ENCODE measurements around the gene PEX14. TPM values are rescaled to one million over a fixed set of nuclear protein-coding genes. Genes with fewer than 3 reads are reported as not detected.

The PEX14 gene
- total and polyA plus RNA-seq, 5 donors from 2014 or later, result 3.5 to 22.4 (median 4.9) TPM

GRCh38 chr1:10648689-10649516, 174.2 kb downstream of the PEX14 start:
- Histone ChIP-seq H3K4me3 (ENCODE audit: low read depth, low read length) (no peak overlapping the region), H3K27ac (ENCODE audit: insufficient read depth, low read length, poor library complexity, severe bottlenecking) (no peak overlapping the region), H3K36me3 (ENCODE audit: control insufficient read depth, insufficient read depth, low read length) (peaks cover 3% of the 10 kb centered on the region), H3K27me3 (ENCODE audit: control insufficient read depth, insufficient read depth, low read length) (no peaks in the 10 kb centered on the region), H3K9me3 (ENCODE audit: control insufficient read depth in 2 of 2, low read length in 2 of 2) (no peaks in the 10 kb centered on the region), H3K4me1 (ENCODE audit: control insufficient read depth, insufficient read depth, low read length, poor library complexity, severe bottlenecking) (no peaks in the 10 kb centered on the region)
- no peaks in the 10 kb centered on the region for H3K4me1 Mint-ChIP-seq
- H3K9me3 Mint-ChIP-seq, result no peaks in the 10 kb centered on the region
- H3K4me3 Mint-ChIP-seq, result no peak overlapping the region
- H3K27me3 Mint-ChIP-seq, result no peaks in the 10 kb centered on the region
- ATAC-seq (ENCODE audit: low read depth in 2 of 2), result no peak
- DNase-seq, result no peak
- peaks cover 4% of the 10 kb centered on the region for H3K36me3 Mint-ChIP-seq
- H3K27ac Mint-ChIP-seq, result no peak overlapping the region

GRCh38 chr1:10649517-10650201, 174.9 kb downstream of the PEX14 start:
- no peak overlapping the region for H3K4me3 Mint-ChIP-seq
- no peaks in the 10 kb centered on the region for H3K4me1 Mint-ChIP-seq
- peaks cover 5% of the 10 kb centered on the region for H3K36me3 Mint-ChIP-seq
- Histone ChIP-seq H3K4me1 (ENCODE audit: control insufficient read depth, insufficient read depth, low read length, poor library complexity, severe bottlenecking) (no peaks in the 10 kb centered on the region), H3K9me3 (ENCODE audit: control insufficient read depth in 2 of 2, low read length in 2 of 2) (no peaks in the 10 kb centered on the region), H3K27me3 (ENCODE audit: control insufficient read depth, insufficient read depth, low read length) (no peaks in the 10 kb centered on the region), H3K27ac (ENCODE audit: insufficient read depth, low read length, poor library complexity, severe bottlenecking) (no peak overlapping the region), H3K4me3 (ENCODE audit: low read depth, low read length) (no peak overlapping the region), H3K36me3 (ENCODE audit: control insufficient read depth, insufficient read depth, low read length) (peaks cover 3% of the 10 kb centered on the region)
- no peak overlapping the region for H3K27ac Mint-ChIP-seq
- no peaks in the 10 kb centered on the region for H3K27me3 Mint-ChIP-seq
- no peak for DNase-seq
- no peak for ATAC-seq (ENCODE audit: low read depth in 2 of 2)
- H3K9me3 Mint-ChIP-seq, result no peaks in the 10 kb centered on the region

- Histone ChIP-seq H3K9me3 (ENCODE audit: control insufficient read depth in 2 of 2, low read length in 2 of 2) (no peaks in the 10 kb centered on the region), H3K4me3 (ENCODE audit: low read depth, low read length) (no peak overlapping the region), H3K27ac (ENCODE audit: insufficient read depth, low read length, poor library complexity, severe bottlenecking) (no peak overlapping the region), H3K4me1 (ENCODE audit: control insufficient read depth, insufficient read depth, low read length, poor library complexity, severe bottlenecking) (no peaks in the 10 kb centered on the region), H3K36me3 (ENCODE audit: control insufficient read depth, insufficient read depth, low read length) (no peaks in the 10 kb centered on the region), H3K27me3 (ENCODE audit: control insufficient read depth, insufficient read depth, low read length) (no peaks in the 10 kb centered on the region)
- DNase-seq (no peak), ATAC-seq (ENCODE audit: low read depth in 2 of 2) (no peak)
- Mint-ChIP-seq H3K9me3 (no peaks in the 10 kb centered on the region), H3K4me1 (no peaks in the 10 kb centered on the region), H3K36me3 (peaks cover 5% of the 10 kb centered on the region), H3K27me3 (no peaks in the 10 kb centered on the region), H3K27ac (no peak overlapping the region), H3K4me3 (no peak overlapping the region)
These were observed 176.0 kb downstream of the PEX14 start for GRCh38 chr1:10650556-10651388.

- Mint-ChIP-seq H3K27ac (no peak overlapping the region), H3K4me1 (no peaks in the 10 kb centered on the region), H3K27me3 (no peaks in the 10 kb centered on the region), H3K36me3 (peaks cover 9% of the 10 kb centered on the region), H3K9me3 (no peaks in the 10 kb centered on the region), H3K4me3 (no peak overlapping the region)
- DNase-seq (no peak), ATAC-seq (ENCODE audit: low read depth in 2 of 2) (no peak)
- H3K9me3 ChIP-seq (ENCODE audit: control insufficient read depth in 2 of 2, low read length in 2 of 2), result no peaks in the 10 kb centered on the region
- H3K27ac ChIP-seq (ENCODE audit: insufficient read depth, low read length, poor library complexity, severe bottlenecking), result no peak overlapping the region
- no peaks in the 10 kb centered on the region for H3K27me3 ChIP-seq (ENCODE audit: control insufficient read depth, insufficient read depth, low read length)
- no peak overlapping the region for H3K4me3 ChIP-seq (ENCODE audit: low read depth, low read length)
- no peaks in the 10 kb centered on the region for H3K4me1 ChIP-seq (ENCODE audit: control insufficient read depth, insufficient read depth, low read length, poor library complexity, severe bottlenecking)
- H3K36me3 ChIP-seq (ENCODE audit: control insufficient read depth, insufficient read depth, low read length), result no peaks in the 10 kb centered on the region
These were observed 176.6 kb downstream of the PEX14 start for GRCh38 chr1:10651389-10651766.

- H3K36me3 ChIP-seq (ENCODE audit: control insufficient read depth, insufficient read depth, low read length), result no peaks in the 10 kb centered on the region
- H3K9me3 Mint-ChIP-seq, result no peaks in the 10 kb centered on the region
- no peaks in the 10 kb centered on the region for H3K27me3 ChIP-seq (ENCODE audit: control insufficient read depth, insufficient read depth, low read length)
- ATAC-seq (ENCODE audit: low read depth in 2 of 2) (no peak), DNase-seq (no peak)
- no peak overlapping the region for H3K4me3 ChIP-seq (ENCODE audit: low read depth, low read length)
- H3K27ac Mint-ChIP-seq, result no peak overlapping the region
- H3K27me3 Mint-ChIP-seq, result no peaks in the 10 kb centered on the region
- no peaks in the 10 kb centered on the region for H3K9me3 ChIP-seq (ENCODE audit: control insufficient read depth in 2 of 2, low read length in 2 of 2)
- no peak overlapping the region for H3K27ac ChIP-seq (ENCODE audit: insufficient read depth, low read length, poor library complexity, severe bottlenecking)
- H3K4me1 Mint-ChIP-seq, result no peaks in the 10 kb centered on the region
- peaks cover 9% of the 10 kb centered on the region for H3K36me3 Mint-ChIP-seq
- no peaks in the 10 kb centered on the region for H3K4me1 ChIP-seq (ENCODE audit: control insufficient read depth, insufficient read depth, low read length, poor library complexity, severe bottlenecking)
- no peak overlapping the region for H3K4me3 Mint-ChIP-seq
These were observed 177.0 kb downstream of the PEX14 start for GRCh38 chr1:10651793-10652192.

- Histone ChIP-seq H3K27ac (ENCODE audit: insufficient read depth, low read length, poor library complexity, severe bottlenecking) (no peak overlapping the region), H3K4me1 (ENCODE audit: control insufficient read depth, insufficient read depth, low read length, poor library complexity, severe bottlenecking) (no peaks in the 10 kb centered on the region), H3K36me3 (ENCODE audit: control insufficient read depth, insufficient read depth, low read length) (no peaks in the 10 kb centered on the region), H3K27me3 (ENCODE audit: control insufficient read depth, insufficient read depth, low read length) (no peaks in the 10 kb centered on the region), H3K9me3 (ENCODE audit: control insufficient read depth in 2 of 2, low read length in 2 of 2) (no peaks in the 10 kb centered on the region), H3K4me3 (ENCODE audit: low read depth, low read length) (no peak overlapping the region)
- ATAC-seq (ENCODE audit: low read depth in 2 of 2) (no peak), DNase-seq (no peak)
- no peak overlapping the region for H3K27ac Mint-ChIP-seq
- no peaks in the 10 kb centered on the region for H3K4me1 Mint-ChIP-seq
- no peak overlapping the region for H3K4me3 Mint-ChIP-seq
- H3K9me3 Mint-ChIP-seq, result no peaks in the 10 kb centered on the region
- H3K27me3 Mint-ChIP-seq, result no peaks in the 10 kb centered on the region
- peaks cover 9% of the 10 kb centered on the region for H3K36me3 Mint-ChIP-seq
These were observed 177.9 kb downstream of the PEX14 start for GRCh38 chr1:10652626-10653025.

- Mint-ChIP-seq H3K4me1 (no peaks in the 10 kb centered on the region), H3K9me3 (no peaks in the 10 kb centered on the region), H3K27me3 (no peaks in the 10 kb centered on the region), H3K27ac (no peak overlapping the region), H3K36me3 (peaks cover 9% of the 10 kb centered on the region), H3K4me3 (no peak overlapping the region)
- Histone ChIP-seq H3K36me3 (ENCODE audit: control insufficient read depth, insufficient read depth, low read length) (no peaks in the 10 kb centered on the region), H3K27me3 (ENCODE audit: control insufficient read depth, insufficient read depth, low read length) (no peaks in the 10 kb centered on the region), H3K4me1 (ENCODE audit: control insufficient read depth, insufficient read depth, low read length, poor library complexity, severe bottlenecking) (no peaks in the 10 kb centered on the region), H3K4me3 (ENCODE audit: low read depth, low read length) (no peak overlapping the region), H3K27ac (ENCODE audit: insufficient read depth, low read length, poor library complexity, severe bottlenecking) (no peak overlapping the region), H3K9me3 (ENCODE audit: control insufficient read depth in 2 of 2, low read length in 2 of 2) (no peaks in the 10 kb centered on the region)
- no peak for DNase-seq
- ATAC-seq (ENCODE audit: low read depth in 2 of 2), result no peak
These were observed 178.8 kb downstream of the PEX14 start for GRCh38 chr1:10653370-10654125.

Data from CD4-positive, CD25-positive, alpha-beta regulatory T cell (primary cell).